Femur (tissue), 1 donor: ENCODE measurements around the gene METAP2.

Source experiments
- DNase-seq: peaks from one replicate; pipeline ENCODE4 v3.0.0-alpha.2; 2017

The METAP2 gene

GRCh38 chr12:95551913-95552516, 78.1 kb downstream of the METAP2 start:
- DNase-seq, result no peak

- no peak for DNase-seq
Observed at GRCh38 chr12:95553197-95553943, 79.4 kb downstream of the METAP2 start.

GRCh38 chr12:95554532-95555071, 80.7 kb downstream of the METAP2 start:
- DNase-seq, result no peak

DNA sequence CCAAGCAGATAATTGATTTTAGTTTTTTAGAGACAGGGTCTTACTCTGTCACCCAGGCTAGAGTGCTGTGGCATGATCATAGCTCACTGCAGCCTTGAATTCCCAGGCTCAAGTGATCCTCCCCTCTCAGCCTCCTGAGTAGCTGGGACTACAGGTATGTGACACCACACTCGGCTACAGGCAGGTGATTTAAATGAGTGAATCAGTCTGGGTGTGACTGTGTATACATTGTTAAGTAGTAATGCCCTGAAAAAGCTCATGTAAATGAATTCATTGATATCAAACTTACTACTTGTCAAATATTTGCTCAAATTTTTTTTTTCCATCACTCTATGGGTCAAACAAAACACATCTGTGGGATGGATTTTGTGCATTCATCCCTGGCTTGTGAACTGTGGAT, 83.7 kb downstream of the METAP2 start:
- DNase-seq, result no peak
